ENCODE measurements around the gene SLC41A2.

DNA sequence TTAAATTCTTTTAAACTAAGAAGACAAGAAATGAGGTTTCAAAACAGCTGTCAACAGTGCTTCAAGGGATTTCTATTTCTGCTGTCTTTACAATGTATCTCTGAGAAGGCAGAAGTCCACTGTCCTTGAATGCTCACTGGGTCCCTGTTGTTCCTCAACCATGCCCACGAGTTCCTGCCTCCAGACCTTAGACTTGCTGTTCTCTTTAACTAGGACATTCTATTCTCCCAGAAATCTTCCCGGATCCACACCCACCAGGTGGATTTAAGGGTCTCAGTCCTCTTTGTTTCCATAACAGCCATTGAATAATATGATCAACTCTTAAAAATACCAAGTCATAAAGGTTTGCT lies 6.7 kb upstream of the SLC41A2 start:
- TF ChIP-seq, protein P1, sequence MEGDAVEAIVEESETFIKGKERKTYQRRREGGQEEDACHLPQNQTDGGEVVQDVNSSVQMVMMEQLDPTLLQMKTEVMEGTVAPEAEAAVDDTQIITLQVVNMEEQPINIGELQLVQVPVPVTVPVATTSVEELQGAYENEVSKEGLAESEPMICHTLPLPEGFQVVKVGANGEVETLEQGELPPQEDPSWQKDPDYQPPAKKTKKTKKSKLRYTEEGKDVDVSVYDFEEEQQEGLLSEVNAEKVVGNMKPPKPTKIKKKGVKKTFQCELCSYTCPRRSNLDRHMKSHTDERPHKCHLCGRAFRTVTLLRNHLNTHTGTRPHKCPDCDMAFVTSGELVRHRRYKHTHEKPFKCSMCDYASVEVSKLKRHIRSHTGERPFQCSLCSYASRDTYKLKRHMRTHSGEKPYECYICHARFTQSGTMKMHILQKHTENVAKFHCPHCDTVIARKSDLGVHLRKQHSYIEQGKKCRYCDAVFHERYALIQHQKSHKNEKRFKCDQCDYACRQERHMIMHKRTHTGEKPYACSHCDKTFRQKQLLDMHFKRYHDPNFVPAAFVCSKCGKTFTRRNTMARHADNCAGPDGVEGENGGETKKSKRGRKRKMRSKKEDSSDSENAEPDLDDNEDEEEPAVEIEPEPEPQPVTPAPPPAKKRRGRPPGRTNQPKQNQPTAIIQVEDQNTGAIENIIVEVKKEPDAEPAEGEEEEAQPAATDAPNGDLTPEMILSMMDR (conservative IDR thresholded peaks at IDR 0.05; ENCODE audit: low read length), result no peak
- no peak for TF ChIP-seq EZH2phosphoT487 (IDR thresholded peaks at IDR 0.05; ENCODE audit: borderline replicate concordance, low read depth, low read length)
